ENCODE data around the gene NOM1.

- TF ChIP-seq, protein P1, sequence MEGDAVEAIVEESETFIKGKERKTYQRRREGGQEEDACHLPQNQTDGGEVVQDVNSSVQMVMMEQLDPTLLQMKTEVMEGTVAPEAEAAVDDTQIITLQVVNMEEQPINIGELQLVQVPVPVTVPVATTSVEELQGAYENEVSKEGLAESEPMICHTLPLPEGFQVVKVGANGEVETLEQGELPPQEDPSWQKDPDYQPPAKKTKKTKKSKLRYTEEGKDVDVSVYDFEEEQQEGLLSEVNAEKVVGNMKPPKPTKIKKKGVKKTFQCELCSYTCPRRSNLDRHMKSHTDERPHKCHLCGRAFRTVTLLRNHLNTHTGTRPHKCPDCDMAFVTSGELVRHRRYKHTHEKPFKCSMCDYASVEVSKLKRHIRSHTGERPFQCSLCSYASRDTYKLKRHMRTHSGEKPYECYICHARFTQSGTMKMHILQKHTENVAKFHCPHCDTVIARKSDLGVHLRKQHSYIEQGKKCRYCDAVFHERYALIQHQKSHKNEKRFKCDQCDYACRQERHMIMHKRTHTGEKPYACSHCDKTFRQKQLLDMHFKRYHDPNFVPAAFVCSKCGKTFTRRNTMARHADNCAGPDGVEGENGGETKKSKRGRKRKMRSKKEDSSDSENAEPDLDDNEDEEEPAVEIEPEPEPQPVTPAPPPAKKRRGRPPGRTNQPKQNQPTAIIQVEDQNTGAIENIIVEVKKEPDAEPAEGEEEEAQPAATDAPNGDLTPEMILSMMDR (IDR thresholded peaks at IDR 0.05) = no peak
- no peak for TF ChIP-seq EZH2 (IDR thresholded peaks at IDR 0.05; ENCODE audit: borderline replicate concordance, insufficient read depth, low read depth, low read length, poor library complexity, severe bottlenecking)
These were observed 62.0 kb downstream of the NOM1 start for GRCh38 chr7:157011333-157012112.

All from B cell (primary cell).